GF-D8 (cell line): ENCODE data around the gene MGAT1.

Experiments used
- DNase-seq: peaks from one replicate; lab custom pipeline; 2025; lab: John Stamatoyannopoulos, UW

The MGAT1 gene

DNA sequence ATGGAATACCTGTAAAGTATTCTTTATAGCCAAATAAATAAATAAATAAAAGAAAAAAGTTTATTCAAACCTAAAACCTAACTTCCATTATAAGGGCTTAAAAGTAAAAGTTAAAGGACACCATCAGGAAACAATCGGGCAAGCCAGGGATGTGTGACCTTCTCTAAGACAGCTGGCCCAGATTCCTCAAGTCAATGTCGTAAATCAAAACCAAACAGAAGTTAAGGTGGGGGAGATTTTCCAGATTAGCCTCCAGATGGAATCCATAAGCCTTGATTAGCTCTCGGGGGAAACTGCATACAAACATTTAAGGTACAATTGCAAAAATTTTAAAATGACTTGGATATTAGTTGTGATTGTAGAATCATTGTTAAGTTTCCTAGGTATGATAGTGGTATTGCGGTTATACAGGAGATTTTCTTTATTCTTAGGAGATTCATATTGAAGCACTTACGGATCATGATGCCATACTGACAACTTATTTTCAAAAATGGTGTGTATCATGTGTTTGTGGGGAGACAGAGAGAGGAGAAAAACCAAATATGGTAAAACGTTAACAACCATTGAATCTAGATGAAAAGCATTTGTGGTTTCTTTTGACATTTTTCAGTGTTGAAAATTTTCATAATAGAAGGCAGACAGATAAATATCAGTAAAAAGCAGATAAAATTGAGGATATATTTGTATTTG, 21.5 kb upstream of the MGAT1 start:
- DNase-seq: no peak

DNA sequence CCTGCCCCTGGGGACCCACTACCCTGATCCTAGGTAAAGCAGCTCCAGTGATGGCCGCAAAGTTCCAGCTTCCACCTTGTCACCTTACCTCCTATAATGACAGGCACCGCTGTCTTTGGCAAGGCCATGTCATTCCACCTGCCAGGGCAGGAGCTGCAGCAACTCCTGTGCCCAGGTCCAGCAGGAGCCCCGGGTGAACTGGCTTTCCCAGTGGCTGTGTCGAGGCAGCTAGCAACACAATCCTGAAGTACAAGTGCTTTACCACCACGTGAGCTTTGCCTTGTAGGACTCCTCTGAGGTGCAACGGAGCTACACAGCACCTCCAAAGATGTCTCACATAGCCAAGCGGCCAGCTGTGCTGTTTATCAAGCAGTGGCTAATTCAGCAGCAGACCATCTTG, 20.7 kb upstream of the MGAT1 start:
- DNase-seq: no peak

GRCh38 chr5:180821538-180821937, 18.9 kb upstream of the MGAT1 start:
- DNase-seq: no peak

DNA sequence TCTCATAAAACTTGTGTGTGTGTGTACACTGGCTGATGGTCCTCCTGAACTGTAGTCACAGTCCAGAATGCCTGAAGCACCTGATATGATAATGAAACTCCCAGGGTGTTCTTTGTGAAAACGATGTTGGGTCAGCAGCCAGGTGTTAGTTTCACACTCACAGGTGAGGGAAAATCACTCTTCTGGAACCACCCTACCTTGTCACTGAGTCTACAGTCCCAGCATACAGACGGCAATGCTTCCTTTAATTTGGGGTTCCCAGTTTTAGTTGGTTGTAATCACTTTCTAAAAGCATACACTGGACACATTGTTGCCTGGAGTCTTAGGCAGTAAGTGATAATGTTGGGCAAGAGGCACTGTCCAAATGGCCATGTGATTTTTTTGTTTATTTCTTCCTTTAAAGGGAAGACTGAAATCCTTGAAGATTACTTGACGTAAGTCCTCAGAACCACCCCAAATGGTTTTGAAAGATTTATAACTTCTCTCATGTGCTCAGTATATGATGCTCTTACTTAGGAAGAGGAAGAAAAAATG, 18.2 kb upstream of the MGAT1 start:
- DNase-seq: no peak

DNA sequence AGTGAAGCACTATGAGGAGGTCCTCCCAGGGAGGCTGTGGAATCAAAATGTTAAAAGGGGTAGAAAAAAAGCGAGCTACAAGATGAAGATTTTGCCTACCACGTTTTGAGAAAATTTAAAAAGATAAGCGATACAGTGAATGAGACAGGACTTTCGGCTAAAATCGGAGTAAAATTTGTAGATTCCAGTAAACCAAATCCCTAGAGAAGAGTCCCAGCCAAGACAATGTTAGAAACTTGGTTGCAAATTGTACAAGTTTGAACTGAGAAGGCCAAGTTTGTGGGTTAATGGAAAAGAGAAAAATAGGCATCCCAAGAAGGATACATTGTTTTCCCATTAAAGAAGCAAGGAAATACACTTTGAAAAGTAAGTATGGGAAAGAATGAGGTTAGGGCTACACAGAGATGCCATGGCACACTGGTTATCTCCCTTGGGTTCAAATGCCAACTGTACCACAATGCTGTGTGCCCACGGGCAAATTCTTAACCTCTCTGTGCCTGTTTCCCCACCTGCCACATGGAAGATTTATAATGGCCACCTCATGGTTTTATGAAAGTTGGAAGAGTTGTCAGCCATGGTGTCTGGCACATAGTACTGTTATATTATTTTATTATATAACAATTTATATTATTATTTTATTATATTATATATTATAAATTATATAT, 16.2 kb upstream of the MGAT1 start:
- no peak for DNase-seq

GRCh38 chr5:180817893-180818674, 15.5 kb upstream of the MGAT1 start:
- no peak for DNase-seq

GRCh38 chr5:180816608-180817534, 14.3 kb upstream of the MGAT1 start:
- DNase-seq: peak; percentile 13

- DNase-seq: no peak
Observed at GRCh38 chr5:180815293-180815917, 12.8 kb upstream of the MGAT1 start.

GRCh38 chr5:180813420-180813819, 10.8 kb upstream of the MGAT1 start:
- DNase-seq: no peak

DNA sequence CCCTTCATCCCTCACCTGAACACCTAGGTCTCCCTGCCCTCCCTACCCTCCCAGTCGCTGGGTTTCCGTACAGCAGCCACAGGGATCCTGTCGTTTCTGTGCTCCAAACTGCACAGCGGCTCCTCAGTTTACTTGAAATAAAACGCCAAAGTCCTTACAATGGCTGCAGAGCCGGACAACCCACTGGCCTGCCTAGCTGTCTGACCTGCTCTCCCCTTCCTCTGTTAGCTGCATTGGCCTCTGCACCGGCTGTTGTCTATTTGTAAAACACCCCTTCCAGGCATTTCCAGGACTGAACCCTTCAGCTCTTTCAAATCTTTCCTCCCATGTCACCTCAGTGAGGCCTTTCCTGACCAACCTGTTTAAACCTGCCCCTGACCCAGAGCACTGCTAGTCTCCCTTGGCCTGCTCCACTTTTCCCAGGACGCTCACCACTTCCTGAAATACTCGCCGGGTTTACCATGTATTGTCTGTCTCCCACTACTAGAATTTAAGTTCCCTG, 9.1 kb upstream of the MGAT1 start:
- no peak for DNase-seq

GRCh38 chr5:180810959-180811622, 8.5 kb upstream of the MGAT1 start:
- peak; percentile 31 for DNase-seq

DNA sequence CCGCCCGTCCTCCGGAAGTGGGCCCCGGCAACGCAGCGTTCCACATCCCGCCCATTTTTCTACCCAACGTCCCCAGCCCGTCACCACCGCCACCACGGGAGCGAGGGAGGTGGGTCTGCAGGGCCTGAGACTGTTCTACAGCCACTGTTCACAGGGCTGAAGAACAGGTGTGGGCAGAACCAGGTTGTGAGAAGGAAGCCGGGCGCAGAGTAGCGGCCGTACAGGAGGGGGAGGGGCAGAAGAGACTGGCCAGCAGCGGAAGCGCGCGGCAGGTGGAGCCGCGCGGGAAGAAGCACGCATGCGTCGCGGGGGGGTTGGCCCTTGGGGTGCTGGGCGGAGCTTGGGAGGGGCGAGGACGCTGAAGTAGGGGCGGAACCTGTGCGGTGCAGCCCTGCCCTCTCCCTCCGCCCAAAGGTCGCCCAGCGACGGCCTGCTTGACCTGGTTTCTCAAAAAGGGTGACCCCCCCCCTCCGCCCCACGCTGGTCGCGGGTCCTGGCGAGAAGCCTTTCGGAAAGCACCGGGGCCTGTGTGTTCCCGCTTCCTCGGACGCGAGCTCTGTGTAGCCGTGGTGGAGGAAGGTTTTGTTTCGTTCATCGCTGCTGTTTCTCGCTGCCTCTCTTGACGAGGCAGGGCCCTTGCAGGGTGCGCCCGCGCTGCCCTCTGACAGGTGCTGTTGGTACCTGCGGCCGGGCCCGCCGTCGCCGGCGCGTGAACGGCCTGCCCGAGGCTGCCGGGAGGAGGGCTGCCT, 7.8 kb upstream of the MGAT1 start:
- DNase-seq: peak; percentile 78

- peak; percentile 74 for DNase-seq
Observed at GRCh38 chr5:180809403-180810209, 7.0 kb upstream of the MGAT1 start.

DNA sequence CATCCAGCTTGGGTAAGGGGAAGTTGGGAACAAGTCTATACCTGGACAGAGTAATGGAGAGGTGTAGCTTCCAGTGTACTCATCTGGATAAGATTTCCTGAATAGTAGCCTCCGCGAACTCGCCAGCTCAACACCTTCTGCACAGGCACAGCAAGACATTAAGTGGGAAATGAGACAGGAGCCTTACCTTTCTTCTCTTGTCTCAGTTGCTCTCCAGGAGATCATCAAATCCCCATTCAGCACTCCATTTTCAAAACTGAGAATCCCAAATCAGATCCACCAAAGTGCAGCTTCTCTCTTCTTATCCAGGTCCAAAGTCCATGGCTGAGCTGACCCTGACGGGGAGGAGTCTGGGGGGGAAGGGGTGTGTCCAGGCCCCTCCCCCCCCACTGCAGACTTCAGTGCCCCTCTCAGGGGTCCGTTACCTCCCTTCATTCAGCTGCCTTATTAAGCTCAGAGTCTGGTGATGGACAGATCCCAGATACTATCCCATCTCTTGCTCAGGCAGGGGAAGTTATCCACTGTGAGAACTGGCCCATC, 5.9 kb upstream of the MGAT1 start:
- DNase-seq: no peak

DNA sequence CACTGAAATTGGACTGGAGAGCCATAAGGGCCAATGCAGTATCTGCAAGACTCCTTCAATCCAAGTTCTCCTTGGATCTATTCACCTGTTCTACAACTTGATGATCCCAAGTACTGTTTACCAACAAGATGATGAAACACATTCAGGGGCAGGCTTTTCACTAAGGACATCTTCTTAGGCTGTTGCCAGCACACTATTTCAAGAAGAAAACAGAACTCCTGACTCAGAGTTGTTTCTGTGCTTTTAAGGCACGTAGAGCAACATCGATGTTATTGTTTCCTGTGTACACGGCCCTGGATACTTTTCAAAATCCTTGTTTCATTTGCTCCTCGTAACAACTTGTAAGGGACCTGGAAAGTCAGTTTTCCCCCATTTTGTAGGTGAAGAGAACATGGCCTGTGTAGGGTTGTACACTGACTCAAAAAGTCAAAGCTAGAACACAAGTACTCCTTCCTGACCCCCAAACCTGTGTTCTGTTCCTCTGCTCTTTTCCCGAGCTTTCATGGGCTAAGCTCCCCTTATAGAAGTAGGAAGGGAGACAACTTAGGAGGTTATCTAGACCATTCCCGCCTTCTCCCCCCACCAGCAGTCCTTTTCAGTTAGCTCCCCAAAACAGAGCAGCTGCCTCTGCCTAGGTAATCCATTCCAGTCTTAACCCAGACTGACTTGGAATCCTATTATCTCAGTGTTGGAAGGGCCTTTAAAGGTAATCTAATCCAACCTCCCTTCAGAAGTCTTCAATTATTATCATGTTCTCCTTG, 5.2 kb upstream of the MGAT1 start:
- DNase-seq: no peak

DNA sequence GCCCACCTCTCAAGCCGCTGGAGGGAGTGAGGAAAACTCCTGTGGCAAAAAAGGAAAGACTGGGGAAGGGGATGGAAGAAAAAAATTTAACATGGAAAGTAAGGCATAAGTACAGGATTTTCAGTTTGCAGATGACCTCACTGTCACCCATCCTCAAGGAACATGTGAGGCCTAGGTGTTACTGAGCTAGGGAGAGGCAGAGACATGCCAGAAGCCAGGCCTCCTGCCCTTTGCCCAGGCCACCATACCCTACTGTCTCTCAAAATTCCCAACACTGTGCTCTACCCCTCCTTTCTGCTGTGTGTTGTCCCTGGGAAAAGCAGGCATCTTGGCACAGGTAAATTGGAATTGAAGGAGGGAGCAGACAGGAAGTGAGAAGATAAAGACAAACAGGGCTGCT, 4.4 kb upstream of the MGAT1 start:
- DNase-seq: no peak

- DNase-seq: peak; percentile 53
Observed at GRCh38 chr5:180806351-180807011, 3.9 kb upstream of the MGAT1 start.
